K562 (cell line): ENCODE measurements around the gene USP12. TPM values are rescaled to one million over a fixed set of nuclear protein-coding genes. Genes with fewer than 3 reads are reported as not detected.

ENCODE experiments used
- ATAC-seq: fragments of 200-7000 bp; cut with Tn5 transposase; 3 replicates; pipeline ENCODE4 v1.9.1; 2020; ENCODE audit warnings: moderate library complexity
- BruUV-seq: library from RNA; stranded (reverse); fragments of 400-500 nt; replicated peaks from 2 replicates; lab custom pipeline; 2021; lab: Mats Ljungman, UMichigan
- CTCF ChIA-PET: fragments of 300-600 bp; formaldehyde crosslinking; extraction: SDS; loops from one replicate; lab custom pipeline; 2021; ENCODE audit warnings: low intra/inter-chr PET ratio; lab: Yijun Ruan, JAX
- POLR2A ChIA-PET: fragments of 300-600, 350-650 bp; sonication (Branson Sonifier 250); formaldehyde crosslinking; extraction: SDS; loops from one replicate; lab custom pipeline; 2021; ENCODE audit warnings: antibody characterized with exemption, inconsistent platforms; lab: Yijun Ruan, JAX
- DNase-seq, 4 experiments: peaks; one replicate each; pipeline versions ENCODE4 v3.0.0 to v3.0.0-alpha.2; 2011 to 2018; ENCODE audit warnings: low spot score in 3 of 4, mixed read lengths in 3 of 4; ENCODE audit errors: extremely low read depth in 1 of 4
- FAIRE-seq: peaks from 2 replicates; lab custom pipeline; 2011; peaks lifted over from hg19 to GRCh38; lab: Jason Lieb, UNC
- H2AFZ ChIP-seq: 2 replicates; pipeline ENCODE4 v1.6.0; 2011; ENCODE audit warnings: low read depth, low read length, control low read depth, inconsistent platforms
- H3K27ac ChIP-seq: fragments of 200-600 bp; 3 replicates; pipeline ENCODE4 v1.8.0; 2011; ENCODE audit warnings: low read depth, mild to moderate bottlenecking, control low read depth, inconsistent platforms, low read length, moderate library complexity, mixed read lengths; ENCODE audit errors: extremely low read depth
- H3K27me3 ChIP-seq, 2 experiments: fragments of 300-600 bp in 1 of 2; 2 replicates in 1 of 2; 3 replicates in 1 of 2; pipeline versions ENCODE4 v1.6.0 to v1.8.0; 2011; ENCODE audit warnings: inconsistent platforms in 2 of 2, low read length in 2 of 2, mild to moderate bottlenecking in 1 of 2, mixed read lengths in 1 of 2, moderate library complexity in 1 of 2; ENCODE audit not compliant: control insufficient read depth in 2 of 2, insufficient read depth in 2 of 2
- H3K36me3 ChIP-seq: fragments of 300-600 bp; 3 replicates; pipeline ENCODE4 v1.8.0; 2011; ENCODE audit warnings: mild to moderate bottlenecking, low read length, inconsistent platforms; ENCODE audit not compliant: control insufficient read depth, insufficient read depth
- H3K4me1 ChIP-seq, 2 experiments: fragments of 200-600 bp in 1 of 2; replicated peaks in 1 of 2; 2 replicates in 1 of 2; 3 replicates in 1 of 2; pipeline versions ENCODE4 v1.5.1 to v1.8.0; 2011; ENCODE audit warnings: inconsistent platforms in 2 of 2, low read length in 2 of 2, mild to moderate bottlenecking in 1 of 2, mixed read lengths in 1 of 2, moderate library complexity in 1 of 2; ENCODE audit not compliant: control insufficient read depth in 2 of 2, insufficient read depth in 2 of 2
- H3K4me2 ChIP-seq: 2 replicates; pipeline ENCODE4 v1.6.1; 2011; ENCODE audit warnings: low read length, control low read depth, inconsistent platforms, mixed read lengths; ENCODE audit not compliant: insufficient read depth
- H3K4me3 ChIP-seq: fragments of 200-600 bp; sonication (generic), shearing (Covaris generic); 2 replicates; pipeline ENCODE4 v1.5.1; 2016; ENCODE audit warnings: control low read depth, inconsistent platforms
- H3K79me2 ChIP-seq: fragments of 200-600 bp; 3 replicates; pipeline ENCODE4 v1.8.0; 2011; ENCODE audit warnings: low read length, inconsistent platforms; ENCODE audit not compliant: control insufficient read depth, insufficient read depth
- H3K9ac ChIP-seq, 2 experiments: 2 replicates each; pipeline versions ENCODE4 v1.6.0 to v1.6.1; 2011; ENCODE audit warnings: low read depth in 2 of 2, low read length in 2 of 2, control low read depth in 1 of 2, inconsistent platforms in 1 of 2, mild to moderate bottlenecking in 1 of 2, mixed read lengths in 1 of 2; ENCODE audit not compliant: insufficient read depth in 1 of 2
- H3K9me1 ChIP-seq: one replicate; pipeline ENCODE4 v1.6.0; 2011; ENCODE audit warnings: inconsistent platforms, mild to moderate bottlenecking, low read length, moderate library complexity; ENCODE audit not compliant: control insufficient read depth, insufficient read depth
- H3K9me3 ChIP-seq: replicated peaks from 2 replicates; pipeline ENCODE4 v1.5.1; 2011; ENCODE audit warnings: low read depth, low read length, inconsistent platforms; ENCODE audit not compliant: control insufficient read depth, insufficient read depth
- H4K20me1 ChIP-seq: replicated peaks from 2 replicates; pipeline ENCODE4 v1.6.1; 2011; ENCODE audit warnings: low read length, inconsistent platforms, mixed read lengths; ENCODE audit not compliant: control insufficient read depth, insufficient read depth
- ATF7 ChIP-seq: fragments of 450-650 bp; IDR thresholded peaks from 2 replicates; pipeline ENCODE4 v1.7.1; 2014; ENCODE audit warnings: mild to moderate bottlenecking, moderate library complexity
- DACH1 ChIP-seq: fragments of 450-650 bp; IDR thresholded peaks from 2 replicates; pipeline ENCODE4 v1.6.1; 2018; ENCODE audit not compliant: partially characterized antibody
- JUND ChIP-seq, 2 experiments: IDR thresholded peaks; 2 replicates in 1 of 2; 3 replicates in 1 of 2; pipeline ENCODE4 v1.6.1; 2011; ENCODE audit warnings: borderline replicate concordance in 2 of 2, low read depth in 2 of 2, low read length in 2 of 2, improper control_type of control experiment in 1 of 2, missing biosample characterization in 1 of 2, missing genetic modification characterization in 1 of 2, missing genetic modification reagents in 1 of 2
- NR2F6 ChIP-seq: fragments of 450-650 bp; formaldehyde crosslinking; IDR thresholded peaks from 2 replicates; pipeline ENCODE4 v1.4.0; 2020; ENCODE audit warnings: mild to moderate bottlenecking
- NR3C1 ChIP-seq: sonication (generic); formaldehyde crosslinking; IDR thresholded peaks from 2 replicates; pipeline ENCODE4 v1.8.1; 2022; ENCODE audit warnings: missing genetic modification reagents
- SMC3 ChIP-seq: conservative IDR thresholded peaks from 2 replicates; pipeline ENCODE4 v1.6.1; 2011; ENCODE audit warnings: low read depth, low read length, improper control_type of control experiment; ENCODE audit not compliant: insufficient read depth
- ZNF717 ChIP-seq: fragments of 250-450 bp; sonication (Bioruptor Pico); IDR thresholded peaks from 2 replicates; pipeline ENCODE4 v1.5.0; 2021
- WGBS: fragments of 100-300 bp; shearing (Covaris generic); methylation state at CpG from one replicate; pipeline ENCODE4 v1.1.6; 2016; ENCODE audit warnings: low coverage, mixed read lengths; ENCODE audit not compliant: insufficient coverage; ENCODE audit errors: missing lambda C conversion rate; 5-methylcytosine and 5-hydroxymethylcytosine counted together
- in situ Hi-C: fragments of 300-500 bp; cut with MboI; formaldehyde crosslinking; loops from 4 replicates; pipeline ENCODE4 v1.15.0; 2018; ENCODE audit warnings: inconsistent platforms, mixed read lengths
- intact Hi-C: fragments of 100-400 bp; cut with micrococcal nuclease; formaldehyde crosslinking; loops from 2 replicates; pipeline ENCODE4 v1.14.2; 2022
- polyA plus RNA-seq, 8 experiments: library from polyadenylated mRNA; depleted of rRNA in 4 of 8; stranded (reverse) in 5 of 8; unstranded in 3 of 8; fragments of >200 nt; fragmentation: Nextera tagmentation in 2 of 8; fragmentation: Illumina TruSeq in 1 of 8; extraction: Ambion mirVana in 2 of 8; extraction: Trizol in 1 of 8; gene quantifications; 2 replicates each; pipeline versions ENCODE4 v1.2.1 to v1.2.3, GENCODE V29; 2011 to 2014; ENCODE audit warnings: inconsistent platforms in 1 of 8, missing spikeins in 1 of 8
- total RNA-seq, 7 experiments: library from RNA; depleted of rRNA in 6 of 7; stranded (reverse); fragments of >200 nt in 6 of 7; fragmentation: Illumina TruSeq in 2 of 7; extraction: Trizol in 2 of 7; gene quantifications; 2 replicates each; pipeline versions ENCODE4 v1.2.1 to v1.2.3, GENCODE V29; 2011 to 2021; ENCODE audit warnings: low replicate concordance in 1 of 7
- TF ChIP-seq, protein P1 (sequence below): fragments of 250-450 bp; sonication (Bioruptor Pico); IDR thresholded peaks from 2 replicates; pipeline ENCODE4 v1.4.0; 2020; ENCODE audit warnings: mild to moderate bottlenecking, moderate library complexity, borderline replicate concordance
- TF ChIP-seq, protein P2 (sequence below): fragments of 450-650 bp; formaldehyde crosslinking; IDR thresholded peaks from 2 replicates; pipeline ENCODE4 v1.4.0; 2020; ENCODE audit warnings: mild to moderate bottlenecking, moderate library complexity
- TF ChIP-seq, protein P3 (sequence below): sonication (generic); formaldehyde crosslinking; IDR thresholded peaks from 2 replicates; pipeline ENCODE4 v1.8.1; 2023; ENCODE audit warnings: mild to moderate bottlenecking, missing genetic modification reagents
- TF ChIP-seq, protein P4 (sequence below): sonication (generic); formaldehyde crosslinking; IDR thresholded peaks from 2 replicates; pipeline ENCODE4 v1.8.1; 2023; ENCODE audit warnings: mild to moderate bottlenecking, missing genetic modification reagents

Gene USP12
- total and polyA plus RNA-seq, 9 of the 15 experiments (the other 6 are each of a cell fraction or from before 2014, with no cell fraction given), result 1.8 to 20.5 (median 13.3) TPM

DNA sequence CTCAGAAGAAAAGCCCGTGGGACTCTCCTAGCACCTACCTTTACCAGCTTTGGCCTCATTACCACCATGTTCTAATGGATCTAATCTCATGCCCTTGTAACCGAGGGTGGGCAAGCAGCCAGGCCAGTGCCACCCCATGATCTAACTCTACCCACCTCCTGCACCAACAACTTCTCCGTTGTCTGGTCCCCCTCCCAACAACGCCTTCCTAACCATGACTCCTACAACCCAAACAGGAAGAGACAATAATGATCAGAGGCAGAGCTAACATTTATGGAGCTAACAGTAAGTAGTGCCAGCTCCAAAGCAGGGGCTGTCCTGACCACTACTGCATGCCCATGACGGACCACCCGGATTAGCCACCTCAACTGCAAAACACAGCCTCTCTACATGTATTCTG, 3.5 kb downstream of the USP12 start:
- intact Hi-C loops, result no loop called here
- Histone ChIP-seq H3K4me2 (peak overlapping the region; percentile 59), H3K79me2 (peaks cover 79% of the 10 kb centered on the region), H3K27ac (no peak overlapping the region), H3K27me3 (no peaks in the 10 kb centered on the region), H3K9me3 (no peaks in the 10 kb centered on the region), H3K36me3 (no peaks in the 10 kb centered on the region), H4K20me1 (peaks cover 17% of the 10 kb centered on the region), H2AFZ (no peak overlapping the region), H3K9ac (peak overlapping the region in 1 of 2 experiments; percentile 37; a peak in 1 of 4 replicates), H3K9me1 (no peaks in the 10 kb centered on the region), H3K4me1 (peaks cover 2 to 22% of the 10 kb centered on the region in 2 experiments; a peak in 4 of 5 replicates), H3K4me3 (no peak overlapping the region)
- no peak for FAIRE-seq
- BruUV-seq, result no TSS peak
- WGBS, result 25% methylated on average over 5 of the region's 6 CpGs
- ChIA-PET POLR2A (no interaction called here), CTCF (no interaction called here)
- no peak for ATAC-seq
- no peak for DNase-seq
- in situ Hi-C loops, result no loop called here
- TF ChIP-seq ZNF717 (CRISPR knock-in tag), result no peak
- TF ChIP-seq, protein P1, sequence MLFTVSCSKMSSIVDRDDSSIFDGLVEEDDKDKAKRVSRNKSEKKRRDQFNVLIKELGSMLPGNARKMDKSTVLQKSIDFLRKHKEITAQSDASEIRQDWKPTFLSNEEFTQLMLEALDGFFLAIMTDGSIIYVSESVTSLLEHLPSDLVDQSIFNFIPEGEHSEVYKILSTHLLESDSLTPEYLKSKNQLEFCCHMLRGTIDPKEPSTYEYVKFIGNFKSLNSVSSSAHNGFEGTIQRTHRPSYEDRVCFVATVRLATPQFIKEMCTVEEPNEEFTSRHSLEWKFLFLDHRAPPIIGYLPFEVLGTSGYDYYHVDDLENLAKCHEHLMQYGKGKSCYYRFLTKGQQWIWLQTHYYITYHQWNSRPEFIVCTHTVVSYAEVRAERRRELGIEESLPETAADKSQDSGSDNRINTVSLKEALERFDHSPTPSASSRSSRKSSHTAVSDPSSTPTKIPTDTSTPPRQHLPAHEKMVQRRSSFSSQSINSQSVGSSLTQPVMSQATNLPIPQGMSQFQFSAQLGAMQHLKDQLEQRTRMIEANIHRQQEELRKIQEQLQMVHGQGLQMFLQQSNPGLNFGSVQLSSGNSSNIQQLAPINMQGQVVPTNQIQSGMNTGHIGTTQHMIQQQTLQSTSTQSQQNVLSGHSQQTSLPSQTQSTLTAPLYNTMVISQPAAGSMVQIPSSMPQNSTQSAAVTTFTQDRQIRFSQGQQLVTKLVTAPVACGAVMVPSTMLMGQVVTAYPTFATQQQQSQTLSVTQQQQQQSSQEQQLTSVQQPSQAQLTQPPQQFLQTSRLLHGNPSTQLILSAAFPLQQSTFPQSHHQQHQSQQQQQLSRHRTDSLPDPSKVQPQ (CRISPR knock-in tag), result no peak
- TF ChIP-seq NR3C1 (CRISPR knock-in tag), result no peak
- TF ChIP-seq, protein P2, sequence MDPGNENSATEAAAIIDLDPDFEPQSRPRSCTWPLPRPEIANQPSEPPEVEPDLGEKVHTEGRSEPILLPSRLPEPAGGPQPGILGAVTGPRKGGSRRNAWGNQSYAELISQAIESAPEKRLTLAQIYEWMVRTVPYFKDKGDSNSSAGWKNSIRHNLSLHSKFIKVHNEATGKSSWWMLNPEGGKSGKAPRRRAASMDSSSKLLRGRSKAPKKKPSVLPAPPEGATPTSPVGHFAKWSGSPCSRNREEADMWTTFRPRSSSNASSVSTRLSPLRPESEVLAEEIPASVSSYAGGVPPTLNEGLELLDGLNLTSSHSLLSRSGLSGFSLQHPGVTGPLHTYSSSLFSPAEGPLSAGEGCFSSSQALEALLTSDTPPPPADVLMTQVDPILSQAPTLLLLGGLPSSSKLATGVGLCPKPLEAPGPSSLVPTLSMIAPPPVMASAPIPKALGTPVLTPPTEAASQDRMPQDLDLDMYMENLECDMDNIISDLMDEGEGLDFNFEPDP, result no peak
- TF ChIP-seq, protein P3, sequence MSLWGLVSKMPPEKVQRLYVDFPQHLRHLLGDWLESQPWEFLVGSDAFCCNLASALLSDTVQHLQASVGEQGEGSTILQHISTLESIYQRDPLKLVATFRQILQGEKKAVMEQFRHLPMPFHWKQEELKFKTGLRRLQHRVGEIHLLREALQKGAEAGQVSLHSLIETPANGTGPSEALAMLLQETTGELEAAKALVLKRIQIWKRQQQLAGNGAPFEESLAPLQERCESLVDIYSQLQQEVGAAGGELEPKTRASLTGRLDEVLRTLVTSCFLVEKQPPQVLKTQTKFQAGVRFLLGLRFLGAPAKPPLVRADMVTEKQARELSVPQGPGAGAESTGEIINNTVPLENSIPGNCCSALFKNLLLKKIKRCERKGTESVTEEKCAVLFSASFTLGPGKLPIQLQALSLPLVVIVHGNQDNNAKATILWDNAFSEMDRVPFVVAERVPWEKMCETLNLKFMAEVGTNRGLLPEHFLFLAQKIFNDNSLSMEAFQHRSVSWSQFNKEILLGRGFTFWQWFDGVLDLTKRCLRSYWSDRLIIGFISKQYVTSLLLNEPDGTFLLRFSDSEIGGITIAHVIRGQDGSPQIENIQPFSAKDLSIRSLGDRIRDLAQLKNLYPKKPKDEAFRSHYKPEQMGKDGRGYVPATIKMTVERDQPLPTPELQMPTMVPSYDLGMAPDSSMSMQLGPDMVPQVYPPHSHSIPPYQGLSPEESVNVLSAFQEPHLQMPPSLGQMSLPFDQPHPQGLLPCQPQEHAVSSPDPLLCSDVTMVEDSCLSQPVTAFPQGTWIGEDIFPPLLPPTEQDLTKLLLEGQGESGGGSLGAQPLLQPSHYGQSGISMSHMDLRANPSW (CRISPR knock-in tag), result no peak
- no peak for TF ChIP-seq ATF7
- no peak for TF ChIP-seq DACH1
- no peak for TF ChIP-seq JUND (IDR thresholded peaks at IDR 0.05; ENCODE audit: borderline replicate concordance, low read depth, low read length)
- TF ChIP-seq JUND (tag; IDR thresholded peaks at IDR 0.05; ENCODE audit: borderline replicate concordance, low read depth, low read length), result no peak
- TF ChIP-seq, protein P4, sequence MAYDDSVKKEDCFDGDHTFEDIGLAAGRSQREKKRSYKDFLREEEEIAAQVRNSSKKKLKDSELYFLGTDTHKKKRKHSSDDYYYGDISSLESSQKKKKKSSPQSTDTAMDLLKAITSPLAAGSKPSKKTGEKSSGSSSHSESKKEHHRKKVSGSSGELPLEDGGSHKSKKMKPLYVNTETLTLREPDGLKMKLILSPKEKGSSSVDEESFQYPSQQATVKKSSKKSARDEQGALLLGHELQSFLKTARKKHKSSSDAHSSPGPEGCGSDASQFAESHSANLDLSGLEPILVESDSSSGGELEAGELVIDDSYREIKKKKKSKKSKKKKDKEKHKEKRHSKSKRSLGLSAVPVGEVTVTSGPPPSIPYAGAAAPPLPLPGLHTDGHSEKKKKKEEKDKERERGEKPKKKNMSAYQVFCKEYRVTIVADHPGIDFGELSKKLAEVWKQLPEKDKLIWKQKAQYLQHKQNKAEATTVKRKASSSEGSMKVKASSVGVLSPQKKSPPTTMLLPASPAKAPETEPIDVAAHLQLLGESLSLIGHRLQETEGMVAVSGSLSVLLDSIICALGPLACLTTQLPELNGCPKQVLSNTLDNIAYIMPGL (CRISPR knock-in tag), result no peak
- no peak for TF ChIP-seq SMC3
- no peak for TF ChIP-seq NR2F6 (CRISPR knock-in tag)
